CD4-positive, alpha-beta T cell treated with Interleukin-12 subunit alpha and Interleukin-12 subunit beta, for 1 hour (primary cell): ENCODE data around the gene RALB.
A peak's percentile ranks its signal among the peaks of the same experiment; 100 is the strongest.
"Not testable (repeated sequence)": the region's sequence is repeated elsewhere in the genome, so short reads cannot be mapped to it uniquely, and the experiment has no call there.

Experiments
- DNase-seq: peaks from one replicate; pipeline ENCODE4 v3.0.0-alpha.2; 2020

The RALB gene

DNA sequence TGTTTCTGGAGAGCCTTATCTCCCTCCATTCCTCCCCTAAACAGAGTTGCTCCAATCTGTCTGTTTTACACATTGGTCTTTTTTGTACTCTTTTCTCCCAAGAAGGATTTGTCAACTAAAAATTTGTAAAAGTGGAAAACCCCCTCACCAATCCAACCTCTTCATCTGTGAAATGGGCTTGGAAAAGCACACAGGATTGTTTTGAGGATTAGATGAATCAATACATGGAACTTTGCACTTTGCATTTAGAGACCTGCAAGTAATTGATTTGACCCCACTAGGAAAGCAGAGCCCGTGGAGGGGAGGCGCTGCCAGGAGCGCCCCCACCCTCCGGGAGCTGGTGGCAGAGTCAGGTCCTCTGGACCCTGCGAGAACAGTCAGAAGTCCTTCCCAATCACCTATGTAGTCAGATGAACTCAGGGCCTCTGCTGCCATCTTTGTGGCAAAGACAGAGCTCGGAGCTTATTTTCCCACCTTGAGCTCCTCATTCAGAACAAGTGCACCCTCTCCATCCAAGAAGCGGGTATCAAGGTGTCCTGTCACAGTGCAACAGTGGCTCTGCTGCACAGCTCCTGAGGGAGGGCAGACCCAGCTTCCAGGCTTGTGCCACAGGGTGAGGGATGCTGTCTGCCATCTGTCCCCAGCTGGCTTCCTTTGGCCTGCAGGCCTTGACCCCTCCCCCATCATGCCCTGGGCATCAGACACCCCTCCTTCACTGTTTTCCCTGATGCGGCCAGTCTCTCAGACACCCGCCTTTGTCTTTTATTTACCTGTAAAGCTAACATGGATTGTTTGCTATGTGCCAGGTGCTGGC lies 27.7 kb upstream of the RALB start:
- no peak for DNase-seq

DNA sequence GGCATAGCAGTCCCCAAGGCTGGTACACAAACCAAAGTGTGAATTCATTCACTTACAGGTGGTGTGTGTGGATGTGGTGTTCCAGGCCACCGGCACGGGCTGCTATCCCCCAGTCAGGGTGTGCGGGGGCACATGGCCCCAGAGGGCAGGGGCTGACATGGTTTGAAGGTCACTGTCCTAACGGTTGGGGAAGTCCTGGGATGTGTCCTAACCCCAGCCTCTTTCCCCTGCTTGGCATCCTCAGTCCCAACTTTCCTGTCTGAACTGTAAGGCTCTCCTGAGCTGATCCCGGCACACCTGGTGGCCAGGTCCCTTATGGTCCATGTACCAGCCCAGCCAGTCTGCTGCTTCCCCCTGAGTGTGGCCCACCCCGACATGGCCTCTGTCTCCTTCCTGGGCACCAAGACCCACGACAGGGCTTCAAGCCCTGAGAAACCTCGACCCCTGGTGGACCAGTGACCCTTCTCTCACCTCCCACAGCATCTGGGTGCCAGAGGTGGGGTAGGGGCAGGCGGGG lies 27.0 kb upstream of the RALB start:
- DNase-seq, result no peak

DNA sequence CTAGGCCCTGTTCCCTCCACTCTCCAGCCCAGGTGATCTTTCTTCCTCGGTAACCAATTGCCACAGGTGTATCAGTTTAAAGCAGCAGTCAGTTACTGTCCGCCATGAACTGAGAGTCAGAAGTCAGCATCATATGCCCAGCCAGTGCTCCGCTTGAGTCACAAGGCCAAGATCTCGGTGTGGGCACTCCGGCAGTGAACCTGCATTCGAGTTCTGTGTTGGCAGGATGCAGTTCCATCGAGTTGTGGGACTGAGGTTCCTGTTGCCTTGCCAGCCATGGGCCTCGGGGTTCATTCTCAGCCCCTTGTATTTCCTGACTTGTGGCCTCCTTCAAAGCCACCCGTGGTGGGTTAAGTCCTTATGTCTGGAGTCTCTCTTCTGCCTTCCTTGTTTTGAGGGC lies 26.3 kb upstream of the RALB start:
- DNase-seq, result no peak

DNA sequence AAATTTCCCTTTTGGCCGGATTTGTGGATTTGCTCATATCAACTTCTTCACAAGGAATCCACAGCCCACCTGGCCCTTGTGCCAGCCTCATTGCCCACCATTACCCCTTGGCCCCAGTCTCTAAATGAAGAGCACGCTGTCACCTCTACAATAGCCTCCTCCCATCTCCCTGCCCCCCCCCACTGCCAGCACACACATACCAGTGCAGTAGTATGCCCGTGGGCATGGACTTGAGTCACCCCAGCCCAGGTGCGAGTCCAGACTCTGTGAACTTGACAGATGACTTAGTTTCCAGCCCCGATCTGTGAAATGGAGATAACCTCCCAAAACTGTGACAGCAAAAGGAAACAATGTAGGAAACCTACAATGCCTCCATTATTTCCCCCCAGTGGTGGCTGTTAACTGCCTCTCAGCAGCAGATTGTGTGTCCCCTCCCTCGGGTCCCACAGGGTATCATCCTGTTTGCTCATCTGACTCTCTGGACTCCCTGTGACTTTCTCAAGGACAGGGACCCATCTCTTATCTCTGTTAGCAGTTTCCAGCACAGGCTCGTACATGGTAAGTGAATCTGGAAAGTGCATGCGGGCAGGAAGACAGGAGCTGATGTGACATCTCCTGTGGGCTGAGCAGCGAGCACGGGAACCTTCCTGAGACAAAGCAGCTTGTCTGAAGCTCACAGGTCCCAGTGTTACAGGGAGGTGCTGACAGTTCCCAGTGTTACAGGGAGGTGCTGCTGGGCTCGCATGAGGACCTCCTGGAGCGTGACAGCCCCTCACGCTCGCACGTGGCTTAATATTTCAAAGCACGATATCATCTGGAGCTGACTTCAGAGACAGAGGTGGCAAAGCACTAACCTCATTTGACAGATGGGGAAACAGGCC lies 25.3 kb upstream of the RALB start:
- DNase-seq, result no peak

DNA sequence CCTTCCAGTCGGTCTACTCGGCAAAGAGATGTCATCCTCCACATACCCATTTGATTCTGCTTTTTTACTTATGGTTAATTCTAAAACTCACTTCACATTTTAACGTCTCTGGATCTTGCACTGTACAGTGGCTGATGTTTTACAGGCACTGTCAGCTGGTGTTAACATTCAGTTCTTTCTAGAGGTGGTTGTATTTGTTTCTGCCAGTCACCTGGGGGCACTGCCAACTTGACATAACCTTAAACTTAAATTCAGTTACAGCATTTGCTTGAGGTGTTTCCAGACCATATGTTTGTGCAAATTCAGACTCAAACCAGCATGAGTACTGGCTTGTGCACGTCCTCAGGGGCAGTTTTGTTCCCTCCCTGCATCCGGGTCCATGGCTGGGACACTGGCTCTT lies 24.1 kb upstream of the RALB start:
- no peak for DNase-seq

DNA sequence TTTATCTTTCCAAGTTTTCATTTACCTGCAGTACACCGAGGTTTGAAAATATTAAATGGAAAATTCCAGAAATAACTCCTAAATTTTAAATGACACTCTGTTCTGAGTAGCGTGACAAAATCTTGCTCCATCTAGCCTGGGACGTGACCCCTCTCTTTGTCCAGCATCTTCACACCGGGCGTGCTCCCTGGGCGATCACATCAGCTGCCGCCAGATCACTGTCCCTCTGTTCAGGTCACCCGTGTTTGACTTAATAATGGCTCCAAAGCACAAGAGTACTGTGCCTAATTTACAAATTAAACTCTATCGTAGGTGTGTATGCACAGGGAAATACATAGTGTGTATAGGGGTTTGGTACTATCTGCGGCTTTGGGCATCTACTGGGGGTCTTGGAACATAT lies 23.3 kb upstream of the RALB start:
- no peak for DNase-seq

DNA sequence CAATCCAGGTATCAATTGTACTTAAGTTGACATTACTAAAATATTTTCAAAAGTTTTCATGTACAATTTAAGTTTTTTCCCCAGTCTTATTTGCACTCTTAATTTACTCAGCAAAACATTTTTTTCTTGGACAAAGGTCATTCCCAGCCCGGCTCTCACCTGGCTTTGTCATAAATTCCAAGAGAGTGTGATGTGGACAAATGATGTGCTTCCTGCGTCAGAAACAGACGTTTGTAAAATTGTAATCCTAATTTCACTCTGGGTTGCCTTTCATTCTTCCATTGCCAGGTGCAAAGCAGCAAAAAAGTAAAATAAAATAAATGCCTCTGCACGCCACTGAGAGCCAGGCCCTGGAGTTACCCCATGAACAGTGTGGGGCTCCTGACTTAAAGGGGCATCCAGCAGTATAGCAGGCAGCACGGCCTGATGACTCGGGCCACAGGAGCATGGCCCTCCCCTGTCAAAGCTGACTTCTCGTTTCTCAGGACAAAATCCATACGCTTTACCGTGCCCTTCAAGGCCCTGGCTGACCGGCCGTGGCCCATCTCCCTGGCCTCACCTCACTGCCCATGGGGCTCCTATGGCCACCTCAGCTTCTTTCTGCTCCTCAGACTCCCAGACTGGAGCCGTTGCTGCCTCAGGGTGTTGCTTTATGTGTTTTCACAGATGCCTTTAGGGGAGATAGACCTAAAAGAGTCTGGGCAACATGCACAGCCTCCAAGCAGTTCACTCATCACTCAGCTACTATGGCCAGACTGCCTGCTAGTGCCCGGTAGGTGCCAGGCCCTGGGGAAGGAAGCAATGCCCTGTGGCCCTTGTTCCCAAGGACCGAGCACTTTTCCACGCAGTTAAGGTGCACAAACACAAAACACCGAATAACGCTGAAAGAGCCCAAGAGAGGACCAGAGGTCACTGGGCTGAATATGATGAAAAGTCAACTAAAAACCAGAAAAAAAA lies 21.9 kb upstream of the RALB start:
- no peak for DNase-seq

DNA sequence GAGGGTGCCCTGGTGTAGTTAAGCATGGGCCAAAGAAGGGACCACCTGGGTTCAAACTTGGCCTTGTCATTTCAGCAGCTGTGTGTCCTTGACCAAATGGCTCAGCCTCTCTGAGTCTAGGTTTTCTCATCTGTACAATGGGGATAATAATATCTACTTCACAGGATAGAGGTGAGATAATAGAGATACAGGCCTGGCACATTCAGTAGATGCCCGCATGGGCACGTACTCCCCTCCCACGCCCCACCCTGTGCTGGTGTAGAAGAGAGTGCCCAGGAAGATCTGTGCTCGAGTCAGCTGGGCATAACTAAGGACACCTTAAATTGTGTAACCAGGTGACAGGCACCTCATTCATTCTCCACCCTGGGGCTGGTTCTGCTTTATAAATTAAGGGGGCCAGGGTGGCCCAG lies 21.1 kb upstream of the RALB start:
- DNase-seq, result no peak

DNA sequence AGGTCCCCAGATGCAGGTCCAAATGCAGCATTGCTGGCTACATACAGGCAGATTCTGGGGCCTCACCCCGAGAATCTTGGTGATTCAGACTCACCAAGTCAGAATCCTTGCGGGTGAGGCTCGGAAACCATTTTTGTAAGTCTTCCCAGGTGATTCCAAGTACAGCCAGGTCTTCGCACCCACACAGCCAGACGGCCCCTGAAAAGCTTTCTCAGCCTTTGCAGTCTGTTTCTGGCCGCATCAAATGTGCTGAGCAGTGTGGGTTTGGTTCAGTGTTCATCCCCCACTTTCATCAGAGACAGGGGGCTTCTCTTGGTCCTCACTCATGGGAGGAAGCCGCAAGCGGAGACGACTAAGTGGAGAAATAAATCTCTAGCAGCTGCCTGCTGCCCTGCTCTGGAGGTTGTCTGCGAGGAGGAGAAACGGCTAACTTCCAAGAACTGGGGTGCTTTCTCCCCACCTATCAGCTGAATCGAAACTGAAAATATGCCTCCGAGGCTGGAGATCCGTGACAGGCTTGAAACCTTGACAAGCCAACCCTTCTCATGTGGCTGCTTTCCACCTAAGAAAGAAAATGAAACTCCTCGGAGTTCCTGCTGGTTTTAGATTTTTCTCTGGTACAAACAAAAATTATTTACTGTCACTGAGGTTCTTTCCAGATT lies 20.5 kb upstream of the RALB start:
- DNase-seq, result peak; percentile 77

DNA sequence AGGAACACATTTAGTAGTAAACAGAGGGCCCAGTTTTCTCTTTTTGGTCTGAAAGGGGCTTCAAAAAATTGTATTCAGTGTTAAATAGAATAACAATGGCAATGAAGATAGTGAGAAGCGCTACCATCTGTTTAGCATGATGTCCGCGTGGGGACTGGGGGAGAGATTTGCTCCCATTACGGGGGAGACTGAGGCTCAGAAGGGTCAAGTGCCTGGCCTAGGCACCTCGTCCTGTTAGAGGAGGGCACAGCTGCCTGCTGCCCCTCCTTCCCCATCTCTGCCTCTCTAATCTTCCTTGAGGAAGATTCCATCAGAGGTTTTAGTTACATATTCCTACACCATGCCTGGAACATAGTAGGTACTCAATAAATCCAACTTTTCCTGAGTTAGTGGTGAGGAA lies 19.4 kb upstream of the RALB start:
- no peak for DNase-seq

DNA sequence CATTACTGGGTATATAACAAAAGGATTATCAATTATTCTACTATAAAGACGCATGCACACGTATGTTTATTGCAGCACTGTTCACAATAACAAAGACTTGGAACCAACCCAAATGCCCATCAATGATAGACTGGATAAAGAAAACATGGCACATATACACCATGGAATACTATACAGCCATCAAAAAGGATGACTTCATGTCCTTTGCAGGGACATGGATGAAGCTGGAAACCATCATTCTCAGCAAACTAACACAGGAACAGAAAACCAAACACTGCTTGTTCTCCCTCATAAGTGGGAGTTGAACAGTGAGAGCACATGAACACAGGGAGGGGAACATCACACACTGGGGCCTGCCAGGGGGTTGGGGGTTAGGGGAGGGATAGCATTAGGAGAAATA lies 17.5 kb upstream of the RALB start:
- DNase-seq, result not testable (repeated sequence)

DNA sequence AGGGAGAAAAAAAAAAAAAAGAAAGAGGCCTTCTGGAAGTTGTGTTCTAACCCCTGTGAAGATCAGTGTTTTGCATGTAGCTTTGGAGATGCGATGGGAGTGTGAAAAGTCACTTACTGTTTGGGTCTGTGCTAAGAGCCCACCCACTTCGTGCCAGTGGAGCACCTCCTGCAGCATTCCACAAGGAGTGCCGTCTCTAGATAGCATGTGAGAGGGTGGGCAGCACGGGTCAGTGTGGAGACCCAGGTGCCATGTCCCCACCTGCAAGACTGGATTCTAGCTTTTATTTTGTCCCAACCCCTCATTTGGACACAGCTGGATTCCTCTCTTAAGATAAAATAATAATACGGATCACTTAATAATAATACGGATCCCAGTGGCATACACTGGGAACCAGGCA lies 17.0 kb upstream of the RALB start:
- no peak for DNase-seq

DNA sequence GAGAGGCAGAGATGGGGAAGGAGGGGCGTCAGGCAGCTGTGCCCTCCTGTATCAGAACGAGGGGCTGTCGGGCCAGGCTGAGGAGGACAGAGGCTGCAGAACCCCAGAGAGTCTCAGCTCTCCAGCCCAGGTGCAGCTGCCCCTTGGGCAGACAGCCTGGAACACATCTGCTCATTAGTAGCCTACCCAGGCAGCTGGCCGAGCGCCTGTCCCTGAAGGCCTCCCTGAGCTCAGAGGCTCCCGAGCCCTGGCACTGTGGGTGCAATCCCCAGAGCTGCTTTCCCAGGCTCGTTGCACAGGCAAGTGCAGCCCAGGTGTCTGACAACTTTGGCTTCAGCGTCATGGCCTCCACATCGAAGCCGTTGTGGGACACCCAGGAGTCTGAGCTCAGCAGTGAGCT lies 16.3 kb upstream of the RALB start:
- no peak for DNase-seq

DNA sequence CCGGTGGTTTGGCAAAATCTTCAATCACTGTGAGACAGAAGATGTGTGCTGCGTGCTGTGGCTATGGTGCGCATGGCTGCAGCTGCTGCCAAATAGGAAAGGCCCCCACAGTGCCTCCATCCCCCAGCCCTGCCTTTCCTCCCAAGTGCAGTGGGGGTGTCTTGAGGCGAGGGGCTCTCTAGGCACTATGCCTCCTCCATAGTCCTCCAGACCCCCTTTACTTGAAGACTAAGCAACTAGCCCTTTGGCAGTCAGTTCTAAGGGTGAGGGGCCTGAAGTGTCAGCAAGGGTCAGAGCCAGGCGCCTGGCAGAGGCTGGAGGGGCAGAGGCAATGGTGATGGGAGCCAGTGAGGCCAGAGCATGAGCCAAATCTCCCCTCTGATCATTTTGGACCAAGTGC lies 15.9 kb upstream of the RALB start:
- DNase-seq, result no peak

DNA sequence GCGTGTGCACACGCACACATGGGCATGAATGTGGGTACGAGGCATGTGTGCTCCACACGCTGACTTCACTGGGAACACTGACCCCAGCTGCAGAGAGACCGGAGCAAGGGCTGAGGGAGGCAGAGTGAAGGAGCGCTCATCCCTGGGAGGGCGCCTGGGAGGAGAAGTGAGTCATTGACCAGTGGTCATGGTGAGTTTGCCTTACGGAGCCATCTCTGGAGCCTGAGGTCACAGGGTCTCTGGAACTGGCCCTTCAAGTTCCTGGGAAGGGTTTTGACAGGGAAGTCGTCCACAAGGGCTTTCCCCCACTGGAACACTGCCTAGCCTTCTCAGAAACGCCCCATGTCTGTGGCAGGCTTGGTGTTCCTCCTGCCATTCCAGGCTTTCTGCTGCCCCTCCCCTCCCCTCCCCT lies 15.2 kb upstream of the RALB start:
- DNase-seq, result no peak

DNA sequence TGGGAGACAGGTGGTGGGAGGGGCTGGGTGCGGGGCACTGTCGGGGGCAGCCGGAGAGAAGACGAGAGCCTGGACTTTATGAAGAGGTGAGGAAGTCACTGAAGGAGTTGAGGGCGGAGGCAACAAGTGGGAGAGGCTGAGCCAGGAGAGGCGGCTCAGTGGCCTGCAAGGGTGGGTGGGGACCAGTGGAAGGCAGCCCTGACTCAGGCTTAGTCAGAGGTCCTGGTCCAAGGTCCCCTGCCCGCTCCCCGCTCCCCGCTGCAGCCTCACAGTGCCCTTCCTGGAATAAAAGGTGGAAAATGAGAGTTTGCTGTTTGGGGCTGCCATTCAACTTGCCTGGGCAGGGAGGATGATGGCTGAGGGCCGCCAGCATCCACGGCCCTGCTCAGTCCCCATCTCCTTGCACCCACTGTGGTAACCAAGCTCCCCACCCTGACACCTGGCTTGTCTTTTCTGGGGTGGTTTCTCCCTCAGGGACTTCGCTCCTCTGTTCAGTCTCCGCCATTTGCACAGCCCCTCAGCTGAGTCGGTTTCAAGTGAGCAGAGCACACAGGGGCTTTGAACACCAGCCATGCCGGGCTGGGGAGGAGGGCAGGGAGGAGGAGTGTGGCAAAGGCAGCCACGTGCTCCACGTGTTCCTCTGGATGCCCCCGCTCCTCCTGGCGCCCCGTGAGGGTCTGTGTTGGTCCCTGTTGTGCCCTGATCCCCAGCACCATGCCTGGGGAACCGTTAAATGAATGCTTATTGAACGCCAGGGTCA lies 13.7 kb upstream of the RALB start:
- no peak for DNase-seq

DNA sequence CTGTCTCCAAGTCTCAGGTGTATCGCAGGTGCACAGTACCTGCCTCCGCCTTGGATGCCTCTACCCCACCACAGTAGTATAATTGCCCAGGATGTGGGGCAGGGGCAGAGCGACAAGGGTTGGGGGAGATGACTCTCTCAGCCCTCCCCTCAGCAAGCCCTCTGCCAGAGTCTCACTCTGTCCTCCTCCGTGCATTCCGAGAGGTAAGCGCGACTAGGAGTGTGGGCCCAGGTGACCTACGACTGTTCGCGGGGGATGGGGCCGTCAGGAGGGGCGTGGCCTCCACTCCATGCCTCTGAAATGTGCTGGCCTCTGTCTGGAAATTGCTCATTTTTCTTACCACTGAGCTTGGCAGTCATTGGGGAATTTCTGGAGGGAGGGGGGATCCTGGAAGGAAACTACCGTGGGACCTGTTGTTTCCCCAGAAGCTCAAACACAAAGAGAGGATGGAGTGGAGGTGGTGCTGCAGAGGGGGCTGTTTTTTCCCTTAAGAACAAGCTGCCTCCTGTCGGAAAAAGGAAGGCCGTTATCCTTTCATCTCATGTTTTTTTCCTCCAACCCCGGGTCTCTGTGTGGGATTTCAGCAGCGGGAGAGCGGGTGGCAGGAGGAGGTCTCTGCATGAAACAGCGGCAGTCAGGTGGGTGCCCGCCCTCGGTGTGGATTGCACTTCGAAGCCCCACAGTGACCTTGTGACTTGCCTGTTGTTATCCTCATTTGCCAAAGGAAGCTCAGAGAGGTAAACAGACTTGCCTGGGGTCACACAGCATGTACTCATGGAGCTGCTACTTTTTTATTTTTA lies 13.0 kb upstream of the RALB start:
- DNase-seq, result no peak

DNA sequence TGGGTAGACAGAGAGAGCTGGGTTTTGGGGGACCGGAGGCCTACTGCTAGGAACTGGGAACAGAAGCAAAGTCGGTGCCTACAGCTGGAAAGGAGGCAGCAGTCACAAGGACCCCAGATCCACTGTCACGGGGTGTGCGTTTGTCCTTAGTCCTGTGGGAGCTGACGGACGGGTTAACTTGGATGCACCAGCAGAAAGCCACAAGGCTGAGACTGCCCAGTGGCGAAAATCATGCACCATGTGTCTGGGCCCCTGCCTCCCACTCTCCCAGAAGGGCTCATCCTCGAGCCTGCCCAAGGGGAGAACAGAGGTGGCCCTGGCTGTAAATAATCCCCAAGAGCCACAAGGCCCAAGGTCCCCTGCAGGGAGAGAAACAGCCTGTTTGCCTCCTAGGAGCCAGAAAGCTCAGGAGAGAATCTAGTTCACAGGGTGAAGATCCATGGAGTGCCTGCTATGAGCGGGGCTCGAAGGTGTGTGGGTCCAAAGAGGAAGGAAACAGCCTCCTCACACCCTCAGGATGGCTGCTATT lies 11.7 kb upstream of the RALB start:
- DNase-seq, result no peak

DNA sequence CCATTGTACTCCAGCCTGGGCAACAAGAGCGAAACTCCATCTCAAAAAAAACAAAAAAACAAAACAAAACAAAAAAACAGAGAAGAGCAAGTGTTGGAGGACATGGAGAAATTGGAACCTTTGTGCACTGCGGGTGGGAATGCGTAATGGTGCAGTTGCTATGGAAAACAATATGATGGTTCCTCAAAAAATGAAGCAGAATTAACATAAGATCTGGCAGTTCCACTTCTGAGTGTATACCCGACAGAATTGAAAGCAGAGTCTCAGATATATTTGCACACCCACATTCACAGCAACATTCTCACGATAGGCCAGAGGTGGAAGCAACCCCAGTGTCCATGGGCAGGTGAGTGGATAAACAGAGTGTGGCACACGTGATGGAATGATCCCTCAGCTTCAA lies 11.0 kb upstream of the RALB start:
- DNase-seq, result no peak

DNA sequence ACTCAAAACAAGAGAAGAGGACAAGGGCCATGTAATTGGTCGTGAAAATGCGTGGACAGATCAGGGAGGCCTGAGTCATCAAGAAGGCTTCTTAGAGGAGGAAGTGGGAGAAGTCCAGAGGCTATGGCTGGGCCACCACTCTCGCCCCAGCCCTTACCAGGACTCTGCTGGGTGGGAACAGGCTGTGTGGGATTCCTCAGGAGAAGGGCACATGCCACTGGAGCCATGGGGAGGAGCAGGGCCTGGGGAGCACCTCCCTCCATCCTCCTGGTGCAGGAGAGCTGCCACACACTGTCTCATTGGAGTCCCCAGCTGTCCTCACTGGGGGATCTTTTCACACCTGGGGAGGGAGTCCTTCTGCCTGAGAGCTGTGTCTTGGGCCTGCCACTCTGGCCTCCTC lies 9.4 kb upstream of the RALB start:
- DNase-seq, result no peak
